H9 (cell line): ENCODE results near the gene MARCHF10. TPM values are rescaled to one million over a fixed set of nuclear protein-coding genes. Genes with fewer than 3 reads are reported as not detected.

Source experiments
- DNase-seq: peaks from one replicate; pipeline ENCODE4 v3.0.0-alpha.2; 2017
- H2AFZ ChIP-seq: one replicate; pipeline ENCODE4 v1.6.1; 2013; ENCODE audit warnings: mild to moderate bottlenecking, low read length, control low read depth, moderate library complexity
- H2AK5ac ChIP-seq: 2 replicates; pipeline ENCODE4 v1.6.1; 2013; ENCODE audit warnings: low read length, control low read depth, mixed read lengths; ENCODE audit not compliant: insufficient read length
- H2BK120ac ChIP-seq: one replicate; pipeline ENCODE4 v1.6.1; 2013; ENCODE audit warnings: low read depth, mild to moderate bottlenecking, low read length, control low read depth, inconsistent platforms; ENCODE audit not compliant: poor library complexity, severe bottlenecking
- H2BK12ac ChIP-seq: 2 replicates; pipeline ENCODE4 v1.6.1; 2013; ENCODE audit warnings: low read length, control low read depth, mixed read lengths, low read depth; ENCODE audit not compliant: insufficient read length
- H2BK15ac ChIP-seq: 2 replicates; pipeline ENCODE4 v1.6.1; 2013; ENCODE audit warnings: low read depth, low read length, control low read depth
- H2BK20ac ChIP-seq: one replicate; pipeline ENCODE4 v1.6.1; 2013; ENCODE audit warnings: low read depth, mild to moderate bottlenecking, low read length, control low read depth, inconsistent platforms; ENCODE audit not compliant: poor library complexity, severe bottlenecking
- H2BK5ac ChIP-seq: 2 replicates; pipeline ENCODE4 v1.6.1; 2013; ENCODE audit warnings: low read length, control low read depth, mixed read lengths; ENCODE audit not compliant: insufficient read length
- H3K14ac ChIP-seq: 2 replicates; pipeline ENCODE4 v1.6.1; 2013; ENCODE audit warnings: low read length, control low read depth; ENCODE audit not compliant: insufficient read depth
- H3K18ac ChIP-seq: 2 replicates; pipeline ENCODE4 v1.6.1; 2013; ENCODE audit warnings: low read depth, mild to moderate bottlenecking, mixed read lengths, low read length, control low read depth; ENCODE audit not compliant: insufficient read length
- H3K23ac ChIP-seq: 2 replicates; pipeline ENCODE4 v1.6.1; 2013; ENCODE audit warnings: low read length, control low read depth, mixed read lengths, low read depth; ENCODE audit not compliant: insufficient read length
- H3K23me2 ChIP-seq: 2 replicates; pipeline ENCODE4 v1.6.1; 2013; ENCODE audit warnings: low read depth, mild to moderate bottlenecking, mixed read lengths, low read length, control low read depth; ENCODE audit not compliant: insufficient read length, poor library complexity, severe bottlenecking
- H3K27ac ChIP-seq: 2 replicates; pipeline ENCODE4 v1.5.1; 2013; ENCODE audit warnings: low read length, control low read depth, mixed read lengths, low read depth; ENCODE audit not compliant: insufficient read length
- H3K27me3 ChIP-seq: 2 replicates; pipeline ENCODE4 v1.6.1; 2013; ENCODE audit warnings: low read length, control low read depth, inconsistent platforms; ENCODE audit not compliant: insufficient read depth
- H3K4ac ChIP-seq: 2 replicates; pipeline ENCODE4 v1.6.1; 2013; ENCODE audit warnings: low read depth, mild to moderate bottlenecking, control low read depth, inconsistent platforms, low read length, moderate library complexity
- H3K4me1 ChIP-seq: 2 replicates; pipeline ENCODE4 v1.6.1; 2013; ENCODE audit warnings: low read length, control low read depth, inconsistent platforms; ENCODE audit not compliant: insufficient read depth
- H3K4me2 ChIP-seq: 2 replicates; pipeline ENCODE4 v1.6.1; 2013; ENCODE audit warnings: low read length, control low read depth, mixed read lengths; ENCODE audit not compliant: insufficient read length, insufficient read depth
- H3K56ac ChIP-seq: 2 replicates; pipeline ENCODE4 v1.6.1; 2013; ENCODE audit warnings: low read depth, mild to moderate bottlenecking, mixed read lengths, low read length, control low read depth; ENCODE audit not compliant: insufficient read length
- H3K79me1 ChIP-seq: 2 replicates; pipeline ENCODE4 v1.6.1; 2013; ENCODE audit warnings: low read depth, mild to moderate bottlenecking, moderate library complexity, low read length, control low read depth, inconsistent platforms; ENCODE audit not compliant: insufficient read depth, poor library complexity, severe bottlenecking
- H3K79me2 ChIP-seq: 2 replicates; pipeline ENCODE4 v1.6.1; 2013; ENCODE audit warnings: low read length, control low read depth, inconsistent platforms; ENCODE audit not compliant: insufficient read depth
- H3K9ac ChIP-seq: 2 replicates; pipeline ENCODE4 v1.6.1; 2013; ENCODE audit warnings: low read length, control low read depth, mixed read lengths; ENCODE audit not compliant: insufficient read length; ENCODE audit errors: extremely low read depth
- H3K9me3 ChIP-seq: one replicate; pipeline ENCODE4 v1.6.1; 2013; ENCODE audit warnings: low read depth, low read length, inconsistent platforms; ENCODE audit not compliant: control insufficient read depth
- H3T11ph ChIP-seq: one replicate; pipeline ENCODE4 v1.6.1; 2013; ENCODE audit warnings: mild to moderate bottlenecking, low read length, control low read depth, inconsistent platforms
- H4K20me1 ChIP-seq: one replicate; pipeline ENCODE4 v1.6.1; 2013; ENCODE audit not compliant: control insufficient read depth, insufficient read length, insufficient read depth
- H4K5ac ChIP-seq: 2 replicates; pipeline ENCODE4 v1.6.1; 2013; ENCODE audit warnings: low read depth, mild to moderate bottlenecking, mixed read lengths, low read length, control low read depth; ENCODE audit not compliant: insufficient read length
- H4K8ac ChIP-seq: replicated peaks from 2 replicates; pipeline ENCODE4 v1.6.1; 2013; ENCODE audit warnings: low read length, control low read depth, mixed read lengths, low read depth; ENCODE audit not compliant: insufficient read length
- H4K91ac ChIP-seq: 2 replicates; pipeline ENCODE4 v1.6.1; 2013; ENCODE audit warnings: low read depth, mild to moderate bottlenecking, moderate library complexity, mixed read lengths, low read length, control low read depth; ENCODE audit not compliant: insufficient read length
- H3K27ac Mint-ChIP-seq, 3 experiments: 2 replicates in 2 of 3; 3 replicates in 1 of 3; pipeline ENCODE4 v1.8.0; 2020 to 2021; ENCODE audit warnings: mixed read lengths in 3 of 3, mild to moderate bottlenecking in 1 of 3, moderate library complexity in 1 of 3
- H3K27me3 Mint-ChIP-seq: 2 replicates; pipeline ENCODE4 v1.8.0; 2021; ENCODE audit warnings: low read depth, mild to moderate bottlenecking, moderate library complexity, mixed read lengths
- H3K36me3 Mint-ChIP-seq, 3 experiments: 2 replicates in 2 of 3; 3 replicates in 1 of 3; pipeline ENCODE4 v1.8.0; 2020 to 2021; ENCODE audit warnings: low read depth in 3 of 3, mixed read lengths in 3 of 3; ENCODE audit not compliant: insufficient read depth in 1 of 3
- H3K4me1 Mint-ChIP-seq, 2 experiments: 2 replicates each; pipeline ENCODE4 v1.8.0; 2020; ENCODE audit warnings: mixed read lengths in 2 of 2
- H3K4me3 Mint-ChIP-seq, 2 experiments: 2 replicates in 1 of 2; 3 replicates in 1 of 2; pipeline ENCODE4 v1.8.0; 2020 to 2021; ENCODE audit warnings: mild to moderate bottlenecking in 2 of 2, mixed read lengths in 2 of 2, moderate library complexity in 1 of 2
- H3K9me3 Mint-ChIP-seq, 2 experiments: 2 replicates in 1 of 2; 3 replicates in 1 of 2; pipeline ENCODE4 v1.8.0; 2020; ENCODE audit warnings: mild to moderate bottlenecking in 2 of 2, mixed read lengths in 2 of 2, moderate library complexity in 1 of 2
- CTCF ChIP-seq: fragments of 200-600 bp; sonication (generic); conservative IDR thresholded peaks from 3 replicates; pipeline ENCODE4 v1.8.0; 2021; ENCODE audit warnings: antibody characterized with exemption, mild to moderate bottlenecking
- WGBS: extraction: QIAGEN DNeasy Blood & Tissue Kit; methylation state at CpG from one replicate; pipeline ENCODE4 v1.1.7; 2013; ENCODE audit warnings: missing lambda C conversion rate, low lambda C conversion rate, mixed read lengths; ENCODE audit not compliant: insufficient read length; ENCODE audit errors: extremely low coverage; 5-methylcytosine and 5-hydroxymethylcytosine counted together
- total RNA-seq: library from RNA; stranded (reverse); gene quantifications from 2 replicates; pipeline ENCODE4 v1.2.1, GENCODE V29; 2021

Gene MARCHF10
- total RNA-seq, 1 experiment from 2014 or later: not detected

- no peak overlapping the region for H3K27ac ChIP-seq
These were observed 16.4 kb upstream of the MARCHF10 start for GRCh38 chr17:62824290-62825131.

More at GRCh38 chr17:62824290-62825131, 16.4 kb upstream of the MARCHF10 start:
- H3T11ph ChIP-seq: no peak overlapping the region
- H3K4me1 Mint-ChIP-seq: peaks cover 31 to 37% of the 10 kb centered on the region in 2 experiments
- no peak overlapping the region for H4K5ac ChIP-seq
- H3K79me2 ChIP-seq: no peaks in the 10 kb centered on the region
- H3K9me3 Mint-ChIP-seq: no peaks in the 10 kb centered on the region
- no peaks in the 10 kb centered on the region for H3K79me1 ChIP-seq
- peak overlapping the region; percentile 43 for H3K4me2 ChIP-seq
- H3K27me3 ChIP-seq: no peaks in the 10 kb centered on the region
- no peaks in the 10 kb centered on the region for H3K23me2 ChIP-seq
- no peak overlapping the region for H2BK15ac ChIP-seq
- peaks cover 8% of the 10 kb centered on the region for H3K4me1 ChIP-seq
- peak overlapping the region; percentile 54 for H2AFZ ChIP-seq
- no peak overlapping the region for H2AK5ac ChIP-seq
- no peak overlapping the region for H3K4ac ChIP-seq
- H3K56ac ChIP-seq: no peak overlapping the region
- H2BK20ac ChIP-seq: no peak overlapping the region
- no peak overlapping the region for H4K91ac ChIP-seq
- H2BK120ac ChIP-seq: no peak overlapping the region
- H3K9ac ChIP-seq: no peak overlapping the region
- H3K36me3 Mint-ChIP-seq: peaks cover 0 to 1% (median 0%) of the 10 kb centered on the region in 3 experiments; a peak in 1 of 7 replicates
- no peak overlapping the region for H2BK12ac ChIP-seq
- no peaks in the 10 kb centered on the region for H4K20me1 ChIP-seq
- WGBS: no CpG with 5 or more reads among the region's 7 CpGs
- no peak overlapping the region for H3K23ac ChIP-seq
- H3K9me3 ChIP-seq: no peaks in the 10 kb centered on the region
- no peak for TF ChIP-seq CTCF
- H2BK5ac ChIP-seq: no peak overlapping the region
- peak overlapping the region in 1 of 2 experiments; percentile 62; a peak in 2 of 5 replicates for H3K4me3 Mint-ChIP-seq
- no peaks in the 10 kb centered on the region; the same call in 1 of the 2 replicates for H3K27me3 Mint-ChIP-seq
- no peak overlapping the region for H3K14ac ChIP-seq
- no peak overlapping the region for H4K8ac ChIP-seq
- DNase-seq: peak; percentile 82
- peak overlapping the region; percentile 70 to 98 (median 92); a peak in 6 of 7 replicates for H3K27ac Mint-ChIP-seq
- H3K18ac ChIP-seq: no peak overlapping the region
